Fibroblast of skin of right biceps (primary cell): ENCODE measurements around the gene FOXA1.

Experiments used
- DNase-seq: peaks from one replicate; pipeline ENCODE4 v3.0.0-alpha.2; 2013

The FOXA1 gene

DNA sequence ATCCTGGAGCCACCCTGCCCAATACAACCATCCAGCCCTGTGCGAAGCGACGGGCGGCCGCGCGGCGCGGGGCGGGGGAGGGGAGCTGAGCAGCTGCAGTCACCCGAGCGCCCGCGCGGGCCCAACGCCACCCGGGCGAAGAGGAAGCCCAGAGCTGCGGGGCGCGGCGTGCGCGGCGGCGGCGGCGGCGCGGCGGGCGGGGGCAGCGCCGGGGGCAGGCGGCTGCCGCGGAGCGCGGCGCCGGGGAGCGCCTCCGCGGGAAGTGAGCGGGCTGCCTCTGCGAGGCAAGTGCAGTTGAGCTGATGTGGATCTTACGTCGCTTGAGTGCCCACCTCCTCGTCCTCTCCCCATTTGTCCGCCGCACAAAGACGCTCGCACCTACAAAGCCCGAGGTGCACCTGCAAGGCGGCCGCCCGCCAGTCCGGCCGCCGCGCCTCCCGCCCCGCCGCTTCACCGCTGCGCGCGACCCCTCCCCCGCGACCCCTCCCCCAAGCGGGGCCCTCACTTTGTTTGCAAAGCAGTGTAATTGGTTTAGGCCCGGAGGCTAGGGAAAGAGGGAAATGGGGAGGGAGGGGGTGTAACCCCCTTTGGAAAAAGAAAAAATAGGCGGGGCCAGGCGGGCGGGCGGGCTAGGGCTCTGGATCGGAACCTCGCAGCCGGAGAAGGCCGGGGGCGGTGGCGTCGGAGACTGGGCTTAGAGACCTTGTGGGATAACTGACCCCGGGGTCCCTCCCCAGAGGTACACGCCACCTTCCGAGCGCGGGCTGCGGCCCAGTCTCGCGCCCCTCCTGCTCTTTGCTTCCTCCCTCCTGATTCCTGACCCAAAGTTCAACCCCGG is at the start of gene FOXA1, which contains the start of gene TTC6:
TSS of gene FOXA1 (minus strand) at position 279 of the 838 bp plus-strand sequence. CDS start at position 2, 277 bp downstream.
TSS of gene TTC6 (plus strand) at position 659 of the 838 bp plus-strand sequence. CDS start 26,436 bp downstream, outside the sequence.
- no peak for DNase-seq

- DNase-seq = no peak
Measured at GRCh38 chr14:37643701-37644100, 48.7 kb upstream of the FOXA1 start.

DNA sequence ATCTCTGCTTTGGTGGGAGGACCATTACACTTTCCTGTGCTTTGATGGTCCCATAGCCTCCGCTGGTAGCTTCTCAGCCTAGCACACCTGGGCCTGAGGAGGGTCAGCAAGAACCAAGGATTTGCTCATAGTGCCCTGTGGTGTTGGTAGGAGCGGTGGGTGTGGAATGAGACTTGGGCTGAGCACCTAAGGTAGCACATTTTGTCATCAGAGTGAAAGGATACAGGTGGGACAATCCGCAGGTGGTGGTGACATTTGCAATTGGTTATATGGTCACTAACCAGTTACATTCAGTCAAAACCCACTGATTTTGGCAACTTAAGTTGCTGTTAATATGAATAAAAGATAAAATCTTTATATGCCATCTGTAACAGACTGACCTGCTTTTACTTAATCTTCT is 47.1 kb upstream of the FOXA1 start:
- no peak for DNase-seq

GRCh38 chr14:37641117-37641516 is 46.1 kb upstream of the FOXA1 start:
- DNase-seq = no peak

- no peak for DNase-seq
Measured at GRCh38 chr14:37638599-37638998, 43.5 kb upstream of the FOXA1 start.

GRCh38 chr14:37637341-37637740 is 42.3 kb upstream of the FOXA1 start:
- no peak for DNase-seq

GRCh38 chr14:37625597-37626595 is 30.8 kb upstream of the FOXA1 start:
- no peak for DNase-seq

- DNase-seq = no peak
Measured at GRCh38 chr14:37623971-37624370, 28.9 kb upstream of the FOXA1 start.

- DNase-seq = peak; percentile 88
Measured at GRCh38 chr14:37623426-37623951, 28.4 kb upstream of the FOXA1 start.

- DNase-seq = peak; percentile 59
Measured at GRCh38 chr14:37622231-37622923, 27.3 kb upstream of the FOXA1 start.

DNA sequence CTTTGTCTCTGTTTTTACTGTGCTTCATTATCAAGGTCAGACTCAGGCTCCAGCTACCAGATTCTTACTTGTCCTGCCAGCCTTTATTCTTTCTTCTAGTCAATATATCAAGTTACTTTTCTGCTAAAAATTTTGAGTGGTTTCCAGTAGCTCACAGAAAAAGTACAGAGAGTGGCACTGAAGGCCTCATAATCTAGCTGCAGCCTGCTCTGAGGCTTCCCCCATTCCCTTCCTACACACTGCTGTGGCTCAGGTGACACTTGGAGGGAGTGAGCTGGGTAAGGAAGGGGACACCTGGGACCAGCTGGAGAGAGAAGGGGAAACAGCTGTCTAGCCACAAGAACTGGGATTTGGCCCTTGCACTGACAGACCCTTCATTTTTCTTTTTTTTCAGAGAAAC is 25.8 kb upstream of the FOXA1 start:
- no peak for DNase-seq

- no peak for DNase-seq
Measured at GRCh38 chr14:37618498-37619028, 23.5 kb upstream of the FOXA1 start.

- no peak for DNase-seq
Measured at GRCh38 chr14:37617864-37618365, 22.9 kb upstream of the FOXA1 start.

DNA sequence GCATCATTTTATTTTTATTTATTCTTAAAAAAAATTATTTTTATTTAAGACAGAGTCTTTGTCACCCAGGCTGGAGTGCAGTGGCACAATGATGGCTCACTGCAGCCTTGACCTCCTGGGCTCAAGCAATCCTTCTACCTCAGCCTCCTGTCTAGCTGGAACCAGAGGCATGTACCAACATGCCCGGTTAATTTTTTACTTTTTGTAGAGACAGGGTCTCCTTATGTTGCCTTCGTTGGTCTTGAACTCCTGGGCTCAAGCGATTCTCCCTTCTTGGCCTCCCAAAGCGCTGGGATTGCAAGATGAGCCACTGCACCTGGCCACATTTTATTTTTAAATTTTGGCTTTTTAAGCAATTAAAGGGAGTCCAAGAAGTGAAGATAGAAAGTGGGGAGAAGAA is 21.8 kb upstream of the FOXA1 start:
- DNase-seq = no peak

DNA sequence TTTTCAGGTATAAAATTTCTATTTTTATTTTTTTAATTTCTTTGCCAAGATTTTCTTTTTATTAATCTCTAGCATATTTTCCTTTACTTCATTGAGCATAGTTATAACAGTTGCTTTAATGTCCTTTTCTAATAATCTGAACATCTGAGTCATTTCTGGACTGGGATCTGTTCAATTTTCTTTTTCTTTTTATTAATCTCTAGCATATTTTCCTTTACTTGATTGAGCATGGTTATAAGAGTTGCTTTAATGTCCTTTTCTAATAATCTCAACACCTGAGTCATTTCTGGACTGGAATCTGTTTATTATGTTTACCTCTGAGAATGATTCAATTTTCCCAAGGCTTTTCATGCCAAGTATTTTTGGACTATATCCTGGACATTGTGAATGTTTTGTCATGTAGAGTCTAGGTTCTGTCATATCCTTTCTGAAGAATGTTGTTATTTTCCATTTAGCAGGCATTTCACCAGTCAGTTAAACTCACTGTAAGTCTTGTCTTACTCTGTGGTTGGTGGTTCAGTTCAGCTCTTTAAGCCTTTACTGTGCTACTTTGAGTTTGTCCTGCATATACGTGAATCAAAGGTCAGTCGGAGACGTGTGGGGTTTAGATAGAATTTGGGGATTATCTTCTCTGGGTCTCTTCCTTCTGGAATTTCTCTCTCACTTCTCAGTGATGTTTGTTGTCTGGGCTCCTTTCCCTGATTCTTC is 20.7 kb upstream of the FOXA1 start:
- no peak for DNase-seq

DNA sequence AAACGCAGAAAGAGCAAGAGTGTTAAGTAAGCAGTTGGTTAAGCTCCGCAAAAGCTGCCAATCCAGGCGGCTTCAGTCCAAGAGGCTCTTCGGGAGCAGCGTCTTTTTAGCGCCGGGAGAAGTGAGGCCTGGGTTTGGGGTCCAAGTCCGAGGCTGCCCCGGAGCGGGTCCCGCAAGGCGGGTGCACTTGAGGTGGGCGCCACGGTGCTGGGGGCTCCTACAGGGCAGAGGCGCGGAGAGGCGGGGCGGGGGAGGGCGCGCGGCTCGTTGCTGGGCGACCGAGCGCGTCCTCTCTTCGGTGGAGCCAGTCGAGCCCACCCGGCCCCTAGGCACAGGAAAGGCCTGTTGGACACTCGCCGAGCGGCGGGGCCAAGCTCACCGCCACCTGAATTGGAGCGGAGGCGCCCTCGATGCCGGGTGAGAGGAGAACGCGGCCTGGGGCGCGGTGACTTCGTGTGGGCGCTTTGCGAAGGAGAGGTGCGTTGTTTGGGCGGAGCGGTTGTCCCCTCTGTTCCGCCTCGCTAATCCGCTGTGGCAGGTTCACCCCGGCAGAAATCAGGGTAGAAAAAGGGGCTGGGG is 16.0 kb upstream of the FOXA1 start:
- DNase-seq = no peak

GRCh38 chr14:37608649-37609048 is 13.6 kb upstream of the FOXA1 start:
- no peak for DNase-seq

- DNase-seq = no peak
Measured at GRCh38 chr14:37606678-37607077, 11.6 kb upstream of the FOXA1 start.

- DNase-seq = no peak
Measured at GRCh38 chr14:37603688-37604251, 8.7 kb upstream of the FOXA1 start.

- DNase-seq = no peak
Measured at GRCh38 chr14:37602605-37603453, 7.8 kb upstream of the FOXA1 start.
